Tibial artery (tissue), 4 donors: ENCODE results near the gene ULK4.

Experiments
- DNase-seq, 2 donors: peaks; one replicate each; pipeline ENCODE4 v3.0.0-alpha.2; 2019
- H3K27ac ChIP-seq, 2 donors: fragments of 200-600 bp; sonication (generic) in 1 of 2; 1 replicate in 1 of 2; 2 replicates in 1 of 2; pipeline ENCODE4 v1.5.1; 2018 to 2019; ENCODE audit warnings: mild to moderate bottlenecking in 1 of 2
- H3K27me3 ChIP-seq, 2 donors: fragments of 200-600 bp; sonication (generic) in 1 of 2; one replicate each; pipeline versions ENCODE4 v1.5.1 to v1.6.0; 2016 to 2019
- H3K36me3 ChIP-seq, 3 donors: fragments of 200-600 bp; sonication (generic) in 2 of 3; one replicate each; pipeline ENCODE4 v1.5.1; 2016 to 2019; ENCODE audit warnings: mild to moderate bottlenecking in 2 of 3
- H3K4me1 ChIP-seq, 4 donors: fragments of 200-600 bp; sonication (generic) in 2 of 4; 1 replicate in 3 of 4; 2 replicates in 1 of 4; pipeline ENCODE4 v1.5.1; 2016 to 2019
- H3K4me3 ChIP-seq, 2 donors: fragments of 200-600 bp; sonication (generic) in 1 of 2; 1 replicate in 1 of 2; 2 replicates in 1 of 2; pipeline ENCODE4 v1.5.1; 2018 to 2019; ENCODE audit warnings: mild to moderate bottlenecking in 2 of 2
- H3K9me3 ChIP-seq, 3 donors: fragments of 200-600 bp; sonication (generic) in 1 of 3; one replicate each; pipeline ENCODE4 v1.5.1; 2016 to 2019
- CTCF ChIP-seq, 2 experiments: fragments of 200-600 bp in 1 of 2; fragments of 450-650 bp in 1 of 2; IDR thresholded peaks; one replicate each; pipeline ENCODE4 v1.5.1; 2017 to 2019; ENCODE audit warnings: antibody characterized with exemption in 2 of 2, mild to moderate bottlenecking in 1 of 2, moderate library complexity in 1 of 2
- intact Hi-C: fragments of 100-400 bp; cut with DNase I; formaldehyde crosslinking; loops from one replicate; pipeline ENCODE4 v1.15.0; 2023; ENCODE audit warnings: low total_unique reads

ULK4 gene

GRCh38 chr3:41467481-41467880 is 494.4 kb downstream of the ULK4 start:
- Histone ChIP-seq H3K27me3 (no peaks in the 10 kb centered on the region), H3K4me1 (peaks cover 0 to 15% (median 8%) of the 10 kb centered on the region in 4 donors), H3K9me3 (peaks cover 0 to 34% (median 18%) of the 10 kb centered on the region in 3 donors), H3K27ac (no peak overlapping the region), H3K36me3 (no peaks in the 10 kb centered on the region), H3K4me3 (no peak overlapping the region)
- no peak for TF ChIP-seq CTCF (IDR thresholded peaks at IDR 0.05)
- no peak for DNase-seq
- intact Hi-C loops, result no loop called here

GRCh38 chr3:41464858-41465257 is 497.0 kb downstream of the ULK4 start:
- TF ChIP-seq CTCF (IDR thresholded peaks at IDR 0.05), result no peak
- H3K36me3 ChIP-seq, result no peaks in the 10 kb centered on the region
- H3K4me1 ChIP-seq, result peaks cover 0 to 15% (median 8%) of the 10 kb centered on the region in 4 donors
- peaks cover 0 to 11% (median under 1%) of the 10 kb centered on the region in 3 donors for H3K9me3 ChIP-seq
- DNase-seq, result no peak
- H3K27ac ChIP-seq, result no peak overlapping the region
- intact Hi-C loops, result no loop called here
- no peaks in the 10 kb centered on the region for H3K27me3 ChIP-seq
- H3K4me3 ChIP-seq, result no peak overlapping the region

GRCh38 chr3:41464401-41464800 is 497.5 kb downstream of the ULK4 start:
- H3K36me3 ChIP-seq, result no peaks in the 10 kb centered on the region
- H3K4me3 ChIP-seq, result no peak overlapping the region
- H3K4me1 ChIP-seq, result peaks cover 0 to 15% (median 8%) of the 10 kb centered on the region in 4 donors
- H3K9me3 ChIP-seq, result peaks cover 0 to 11% (median 0%) of the 10 kb centered on the region in 3 donors
- no peak for TF ChIP-seq CTCF (IDR thresholded peaks at IDR 0.05)
- no peak overlapping the region for H3K27ac ChIP-seq
- no peaks in the 10 kb centered on the region for H3K27me3 ChIP-seq
- no peak for DNase-seq
- intact Hi-C loops, result no loop called here

- no peak overlapping the region for H3K27ac ChIP-seq
- no peak for DNase-seq
- intact Hi-C loops, result no loop called here
- H3K27me3 ChIP-seq, result no peaks in the 10 kb centered on the region
- peaks cover 0 to 15% (median 8%) of the 10 kb centered on the region in 4 donors for H3K4me1 ChIP-seq
- TF ChIP-seq CTCF (IDR thresholded peaks at IDR 0.05), result no peak
- H3K36me3 ChIP-seq, result no peaks in the 10 kb centered on the region
- H3K4me3 ChIP-seq, result no peak overlapping the region
- no peaks in the 10 kb centered on the region for H3K9me3 ChIP-seq
These were observed 499.7 kb downstream of the ULK4 start for GRCh38 chr3:41462103-41462691.

GRCh38 chr3:41460736-41461135 is 501.2 kb downstream of the ULK4 start:
- H3K36me3 ChIP-seq, result no peaks in the 10 kb centered on the region
- no peak overlapping the region for H3K27ac ChIP-seq
- DNase-seq, result no peak
- intact Hi-C loops, result no loop called here
- no peak overlapping the region for H3K4me3 ChIP-seq
- no peaks in the 10 kb centered on the region for H3K27me3 ChIP-seq
- TF ChIP-seq CTCF (IDR thresholded peaks at IDR 0.05), result no peak
- peaks cover 0 to 15% (median 8%) of the 10 kb centered on the region in 4 donors for H3K4me1 ChIP-seq
- no peaks in the 10 kb centered on the region for H3K9me3 ChIP-seq

- no peak overlapping the region for H3K27ac ChIP-seq
- H3K4me1 ChIP-seq, result no peaks in the 10 kb centered on the region
- no peaks in the 10 kb centered on the region for H3K36me3 ChIP-seq
- TF ChIP-seq CTCF (IDR thresholded peaks at IDR 0.05), result no peak
- no peak overlapping the region for H3K4me3 ChIP-seq
- intact Hi-C loops, result no loop called here
- DNase-seq, result no peak
- no peaks in the 10 kb centered on the region for H3K27me3 ChIP-seq
- H3K9me3 ChIP-seq, result no peaks in the 10 kb centered on the region
These were observed 504.7 kb downstream of the ULK4 start for GRCh38 chr3:41457176-41457575.
